ENCODE data around the gene WHRN.

WHRN gene

DNA sequence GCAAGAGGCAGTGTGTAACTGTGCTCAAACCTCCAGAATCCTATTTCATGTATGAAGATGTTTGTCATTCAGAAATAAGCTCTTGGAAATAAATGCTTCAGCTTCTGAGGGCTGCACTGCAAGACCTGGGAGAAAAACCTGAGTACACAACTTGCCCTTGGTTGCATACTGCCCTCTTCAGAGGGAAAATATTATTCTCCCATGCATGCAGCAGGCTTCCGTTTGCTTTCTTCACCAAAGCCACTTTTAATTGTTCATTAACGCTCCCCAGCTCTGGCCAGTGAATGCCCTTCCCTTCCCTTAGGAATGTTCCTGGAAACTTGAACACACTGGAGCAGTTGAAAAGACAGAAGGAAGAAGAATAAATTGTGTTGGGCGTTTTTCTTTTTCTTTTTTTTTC lies 2.5 kb upstream of the WHRN start:
- Histone ChIP-seq H3K27ac (ENCODE audit: low read depth, low read length) (no peak overlapping the region), H3K14ac (ENCODE audit: low read length) (no peak overlapping the region), H3K9ac (ENCODE audit: low read length) (no peak overlapping the region), H2BK120ac (ENCODE audit: insufficient read depth, low read length, poor library complexity) (no peak overlapping the region), H3K18ac (ENCODE audit: low read length) (no peak overlapping the region), H4K8ac (ENCODE audit: low read depth, low read length) (no peak overlapping the region), H2BK12ac (ENCODE audit: low read length) (no peak overlapping the region), H4K91ac (ENCODE audit: low read depth, low read length) (no peak overlapping the region), H3K27me3 (ENCODE audit: insufficient read depth, low read length) (no peaks in the 10 kb centered on the region), H4K12ac (ENCODE audit: low read depth, low read length) (no peak overlapping the region), H3K79me2 (ENCODE audit: control insufficient read depth, insufficient read depth, low read length, poor library complexity) (peaks cover 4% of the 10 kb centered on the region), H3K4me2 (ENCODE audit: low read length) (no peak overlapping the region), H3K36me3 (ENCODE audit: control insufficient read depth in 1 of 2, insufficient read depth in 2 of 2, low read length in 2 of 2) (no peaks in the 10 kb centered on the region), H3K23ac (ENCODE audit: low read length) (no peak overlapping the region), H3K4me3 (ENCODE audit: low read depth, low read length) (no peak overlapping the region), H3K4ac (ENCODE audit: low read depth, low read length) (no peak overlapping the region), H2AFZ (ENCODE audit: insufficient read depth, low read length, poor library complexity) (no peak overlapping the region), H3K79me1 (ENCODE audit: low read length) (peaks cover 11% of the 10 kb centered on the region), H2AK5ac (ENCODE audit: low read length) (no peak overlapping the region), H2BK5ac (ENCODE audit: low read depth, low read length, poor library complexity) (no peak overlapping the region), H3K4me1 (ENCODE audit: control insufficient read depth in 1 of 2, insufficient read depth in 2 of 2, low read length in 2 of 2) (peaks cover 8 to 12% of the 10 kb centered on the region in 2 experiments), H3K9me3 (ENCODE audit: insufficient read depth, low read depth, low read length) (peaks cover 2% of the 10 kb centered on the region)
- no CpG with 5 or more reads among the region's 3 CpGs for WGBS (ENCODE audit: extremely low coverage, insufficient coverage, insufficient read length)
- peak in 1 of 2 donors; percentile 27 for DNase-seq

DNA sequence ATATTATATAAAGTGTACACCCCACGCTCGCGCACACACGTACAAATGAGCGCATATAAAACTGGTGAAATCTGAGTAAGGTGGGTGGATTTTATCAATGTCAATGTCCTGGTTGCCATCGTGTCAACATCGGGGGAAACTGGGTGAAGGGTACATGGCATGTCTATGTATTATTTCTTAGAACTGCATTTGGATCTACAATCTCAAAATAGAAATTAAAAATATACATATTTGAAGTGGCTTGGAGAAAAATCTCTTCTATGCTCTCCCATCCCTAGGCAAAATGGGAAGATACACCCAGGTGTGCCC lies 763 bp upstream of the WHRN start:
- H3K27me3 ChIP-seq (ENCODE audit: insufficient read depth, low read length): no peaks in the 10 kb centered on the region
- H3K4ac ChIP-seq (ENCODE audit: low read depth, low read length): no peak overlapping the region
- H3K14ac ChIP-seq (ENCODE audit: low read length): no peak overlapping the region
- H2BK120ac ChIP-seq (ENCODE audit: insufficient read depth, low read length, poor library complexity): no peak overlapping the region
- no peak overlapping the region for H2BK5ac ChIP-seq (ENCODE audit: low read depth, low read length, poor library complexity)
- no peak overlapping the region for H3K9ac ChIP-seq (ENCODE audit: low read length)
- no peak overlapping the region for H2AFZ ChIP-seq (ENCODE audit: insufficient read depth, low read length, poor library complexity)
- no CpG with 5 or more reads among the region's 7 CpGs for WGBS (ENCODE audit: extremely low coverage, insufficient coverage, insufficient read length)
- no peak overlapping the region for H2AK5ac ChIP-seq (ENCODE audit: low read length)
- H4K91ac ChIP-seq (ENCODE audit: low read depth, low read length): no peak overlapping the region
- H3K4me3 ChIP-seq (ENCODE audit: low read depth, low read length): no peak overlapping the region
- H4K8ac ChIP-seq (ENCODE audit: low read depth, low read length): no peak overlapping the region
- H3K79me2 ChIP-seq (ENCODE audit: control insufficient read depth, insufficient read depth, low read length, poor library complexity): peaks cover 4% of the 10 kb centered on the region
- DNase-seq: no peak
- H3K4me2 ChIP-seq (ENCODE audit: low read length): peak overlapping the region; percentile 85
- peaks cover 8 to 19% of the 10 kb centered on the region in 2 experiments for H3K4me1 ChIP-seq (ENCODE audit: control insufficient read depth in 1 of 2, insufficient read depth in 2 of 2, low read length in 2 of 2)
- H3K79me1 ChIP-seq (ENCODE audit: low read length): peaks cover 12% of the 10 kb centered on the region
- no peak overlapping the region for H3K27ac ChIP-seq (ENCODE audit: low read depth, low read length)
- no peak overlapping the region for H3K18ac ChIP-seq (ENCODE audit: low read length)
- H2BK12ac ChIP-seq (ENCODE audit: low read length): no peak overlapping the region
- no peaks in the 10 kb centered on the region for H3K36me3 ChIP-seq (ENCODE audit: control insufficient read depth in 1 of 2, insufficient read depth in 2 of 2, low read length in 2 of 2)
- no peak overlapping the region for H3K23ac ChIP-seq (ENCODE audit: low read length)
- no peak overlapping the region for H4K12ac ChIP-seq (ENCODE audit: low read depth, low read length)
- peaks cover 2% of the 10 kb centered on the region for H3K9me3 ChIP-seq (ENCODE audit: insufficient read depth, low read depth, low read length)

DNA sequence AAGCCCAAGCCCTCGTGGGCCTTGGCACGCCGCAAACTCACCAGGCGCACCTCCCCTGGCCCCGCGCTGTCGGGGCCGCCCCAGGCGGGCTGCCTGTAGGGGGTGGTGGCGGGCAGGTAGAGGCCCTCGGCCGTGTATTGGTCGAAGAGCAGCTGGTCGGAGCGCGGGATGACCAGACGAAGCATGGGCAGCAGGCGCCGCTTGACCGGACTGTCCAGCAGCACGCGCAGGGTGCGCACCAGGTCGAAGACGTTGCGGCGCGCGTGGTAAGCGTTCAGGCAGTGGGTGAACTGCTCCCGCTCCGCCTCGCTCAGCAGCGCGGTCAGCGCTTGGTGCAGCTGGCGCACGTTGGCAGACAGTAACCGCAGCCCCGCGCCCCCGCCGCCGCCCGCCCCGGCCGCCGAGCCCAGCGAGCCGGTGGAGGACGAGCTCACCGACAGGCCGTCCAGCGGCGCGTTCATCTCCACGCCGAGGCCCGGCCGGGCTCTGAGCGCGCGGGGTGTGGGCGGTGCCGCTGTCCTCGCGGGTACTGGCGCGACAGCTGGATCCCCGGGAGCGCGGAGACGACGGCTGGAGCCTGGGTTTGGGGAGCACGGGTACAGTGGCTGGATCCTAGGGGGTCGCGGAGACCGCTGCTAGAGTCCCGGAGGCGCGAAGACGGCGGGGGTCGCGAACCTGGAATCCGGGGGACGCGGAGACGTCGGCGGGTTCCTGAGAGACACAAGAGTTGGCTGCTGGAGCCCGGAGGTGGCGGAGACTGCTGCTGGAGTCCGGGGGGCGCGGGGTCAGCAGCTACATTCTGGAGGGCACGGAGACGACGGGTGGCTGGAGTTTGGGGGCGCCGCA lies 709 bp downstream of the WHRN start:
- H3K9ac ChIP-seq (ENCODE audit: low read length): no peak overlapping the region
- peak overlapping the region; percentile 64 for H4K12ac ChIP-seq (ENCODE audit: low read depth, low read length)
- no peak overlapping the region for H3K23ac ChIP-seq (ENCODE audit: low read length)
- peaks cover 4% of the 10 kb centered on the region for H3K79me2 ChIP-seq (ENCODE audit: control insufficient read depth, insufficient read depth, low read length, poor library complexity)
- peak overlapping the region; percentile 80 for H3K4me3 ChIP-seq (ENCODE audit: low read depth, low read length)
- H3K4me2 ChIP-seq (ENCODE audit: low read length): peak overlapping the region; percentile 73
- peak overlapping the region; percentile 37 for H4K91ac ChIP-seq (ENCODE audit: low read depth, low read length)
- H3K18ac ChIP-seq (ENCODE audit: low read length): peak overlapping the region; percentile 69
- peaks cover 8 to 19% of the 10 kb centered on the region in 2 experiments for H3K4me1 ChIP-seq (ENCODE audit: control insufficient read depth in 1 of 2, insufficient read depth in 2 of 2, low read length in 2 of 2)
- H3K27me3 ChIP-seq (ENCODE audit: insufficient read depth, low read length): no peaks in the 10 kb centered on the region
- H3K79me1 ChIP-seq (ENCODE audit: low read length): peaks cover 12% of the 10 kb centered on the region
- peak overlapping the region; percentile 31 for H2BK5ac ChIP-seq (ENCODE audit: low read depth, low read length, poor library complexity)
- H4K8ac ChIP-seq (ENCODE audit: low read depth, low read length): peak overlapping the region; percentile 32
- H3K27ac ChIP-seq (ENCODE audit: low read depth, low read length): no peak overlapping the region
- H2AK5ac ChIP-seq (ENCODE audit: low read length): peak overlapping the region; percentile 29
- no peaks in the 10 kb centered on the region for H3K36me3 ChIP-seq (ENCODE audit: control insufficient read depth in 1 of 2, insufficient read depth in 2 of 2, low read length in 2 of 2)
- H2AFZ ChIP-seq (ENCODE audit: insufficient read depth, low read length, poor library complexity): peak overlapping the region; percentile 82
- H3K9me3 ChIP-seq (ENCODE audit: insufficient read depth, low read depth, low read length): peaks cover 2% of the 10 kb centered on the region
- peak overlapping the region; percentile 33 for H3K4ac ChIP-seq (ENCODE audit: low read depth, low read length)
- H2BK12ac ChIP-seq (ENCODE audit: low read length): no peak overlapping the region
- H2BK120ac ChIP-seq (ENCODE audit: insufficient read depth, low read length, poor library complexity): no peak overlapping the region
- DNase-seq: peak in 1 of 2 donors; percentile 48
- H3K14ac ChIP-seq (ENCODE audit: low read length): peak overlapping the region; percentile 47
- WGBS (ENCODE audit: extremely low coverage, insufficient coverage, insufficient read length): no CpG with 5 or more reads among the region's 101 CpGs

DNA sequence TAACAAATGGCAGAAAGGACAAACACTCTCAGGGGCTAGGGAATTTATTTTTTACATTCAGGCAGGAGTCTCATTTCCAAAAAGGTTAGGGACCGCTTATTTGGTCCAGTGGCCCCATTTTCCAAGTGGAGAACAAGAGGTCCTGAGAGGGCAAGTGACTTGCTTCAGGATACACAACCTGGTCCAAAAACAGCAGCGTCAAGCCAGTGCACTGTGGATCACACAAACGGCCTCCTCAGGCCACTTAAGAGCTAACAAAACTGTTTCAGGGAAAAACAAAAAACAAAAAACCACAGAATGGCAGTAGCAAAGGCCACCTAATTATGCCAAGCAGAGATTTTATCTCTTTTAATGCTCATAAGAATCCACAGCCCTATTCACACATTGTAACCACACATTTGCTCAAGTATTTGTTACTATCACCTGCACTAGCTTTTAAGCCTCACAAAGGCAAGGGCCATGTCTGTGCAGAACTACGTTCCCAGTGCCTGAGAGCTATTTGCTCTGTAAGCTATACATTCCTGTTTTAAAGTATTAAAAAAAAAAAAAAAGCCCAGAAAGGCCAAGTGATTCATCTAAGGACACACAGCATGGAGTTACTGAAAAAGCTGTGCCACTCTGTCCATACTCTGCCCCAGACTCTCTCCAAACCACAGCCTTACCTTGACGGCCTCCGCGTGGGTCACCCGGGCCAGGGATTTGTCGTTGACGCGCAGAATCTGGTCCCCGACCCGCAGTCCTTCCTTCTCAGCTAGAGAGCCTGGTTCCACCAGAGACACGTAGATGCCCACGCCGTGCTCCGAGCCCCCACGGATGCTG lies 1.5 kb downstream of the WHRN start:
- Histone ChIP-seq H3K27ac (ENCODE audit: low read depth, low read length) (no peak overlapping the region), H2BK12ac (ENCODE audit: low read length) (no peak overlapping the region), H3K14ac (ENCODE audit: low read length) (no peak overlapping the region), H3K4me1 (ENCODE audit: control insufficient read depth in 1 of 2, insufficient read depth in 2 of 2, low read length in 2 of 2) (peaks cover 8 to 19% of the 10 kb centered on the region in 2 experiments), H3K9me3 (ENCODE audit: insufficient read depth, low read depth, low read length) (peaks cover 2% of the 10 kb centered on the region), H4K8ac (ENCODE audit: low read depth, low read length) (no peak overlapping the region), H2BK5ac (ENCODE audit: low read depth, low read length, poor library complexity) (no peak overlapping the region), H2BK120ac (ENCODE audit: insufficient read depth, low read length, poor library complexity) (no peak overlapping the region), H3K4ac (ENCODE audit: low read depth, low read length) (no peak overlapping the region), H3K9ac (ENCODE audit: low read length) (no peak overlapping the region), H4K12ac (ENCODE audit: low read depth, low read length) (no peak overlapping the region), H3K23ac (ENCODE audit: low read length) (no peak overlapping the region), H3K36me3 (ENCODE audit: control insufficient read depth in 1 of 2, insufficient read depth in 2 of 2, low read length in 2 of 2) (no peaks in the 10 kb centered on the region), H2AK5ac (ENCODE audit: low read length) (no peak overlapping the region), H3K79me1 (ENCODE audit: low read length) (peaks cover 12% of the 10 kb centered on the region), H3K4me2 (ENCODE audit: low read length) (peak overlapping the region; percentile 73), H3K4me3 (ENCODE audit: low read depth, low read length) (peak overlapping the region; percentile 80), H2AFZ (ENCODE audit: insufficient read depth, low read length, poor library complexity) (no peak overlapping the region), H4K91ac (ENCODE audit: low read depth, low read length) (no peak overlapping the region), H3K79me2 (ENCODE audit: control insufficient read depth, insufficient read depth, low read length, poor library complexity) (peaks cover 4% of the 10 kb centered on the region), H3K18ac (ENCODE audit: low read length) (no peak overlapping the region), H3K27me3 (ENCODE audit: insufficient read depth, low read length) (no peaks in the 10 kb centered on the region)
- no CpG with 5 or more reads among the region's 18 CpGs for WGBS (ENCODE audit: extremely low coverage, insufficient coverage, insufficient read length)
- no peak for DNase-seq

Data from trophoblast cell (in vitro differentiated cells and primary cell).